Liver (tissue), 3 donors: ENCODE results near the gene ADAMTS20.
A peak's percentile ranks its signal among the peaks of the same experiment; 100 is the strongest.

Experiments
- CTCF ChIP-seq: fragments of 150-350 bp; IDR thresholded peaks from 2 replicates; pipeline ENCODE4 v1.5.1; 2017; ENCODE audit warnings: improper control_type of control experiment, low read depth, low read length; ENCODE audit not compliant: missing input control
- GABPA ChIP-seq, 2 donors: IDR thresholded peaks in 1 of 2; conservative IDR thresholded peaks in 1 of 2; 2 replicates each; pipeline ENCODE4 v1.6.1; 2016; ENCODE audit warnings: antibody characterized with exemption in 2 of 2, mild to moderate bottlenecking in 1 of 2, moderate library complexity in 1 of 2
- JUND ChIP-seq, 2 donors: IDR thresholded peaks; 2 replicates each; pipeline ENCODE4 v1.6.1; 2016; ENCODE audit warnings: antibody characterized with exemption in 2 of 2
- RAD21 ChIP-seq, 2 donors: IDR thresholded peaks; 2 replicates each; pipeline ENCODE4 v1.6.1; 2016; ENCODE audit warnings: antibody characterized with exemption in 2 of 2, mild to moderate bottlenecking in 2 of 2
- REST ChIP-seq: IDR thresholded peaks from 2 replicates; pipeline ENCODE4 v1.6.1; 2016; ENCODE audit warnings: antibody characterized with exemption, mild to moderate bottlenecking
- TAF1 ChIP-seq: conservative IDR thresholded peaks from 2 replicates; pipeline ENCODE4 v1.6.1; 2016; ENCODE audit warnings: antibody characterized with exemption, mild to moderate bottlenecking
- donor health status: healthy.
- donor health status: healthy.

- TF ChIP-seq CTCF (peak; percentile 54), REST (no peak), TAF1 (no peak), JUND (IDR thresholded peaks at IDR 0.05) (no peak), GABPA (IDR thresholded peaks at IDR 0.05 in 1 of 2, conservative IDR thresholded peaks at IDR 0.05 in 1 of 2) (no peak), RAD21 (IDR thresholded peaks at IDR 0.05) (peak; percentile 60 to 73)
These were observed 107.0 kb downstream of the ADAMTS20 start for GRCh38 chr12:43444940-43445564.
